Germinal center (tissue), 1 donor: Measurements from ENCODE around the gene NEDD4L.

ENCODE experiments used
- DNase-seq: peaks from one replicate; pipeline ENCODE4 v3.0.0; 2012; ENCODE audit warnings: mixed read lengths, low spot score

NEDD4L gene

DNA sequence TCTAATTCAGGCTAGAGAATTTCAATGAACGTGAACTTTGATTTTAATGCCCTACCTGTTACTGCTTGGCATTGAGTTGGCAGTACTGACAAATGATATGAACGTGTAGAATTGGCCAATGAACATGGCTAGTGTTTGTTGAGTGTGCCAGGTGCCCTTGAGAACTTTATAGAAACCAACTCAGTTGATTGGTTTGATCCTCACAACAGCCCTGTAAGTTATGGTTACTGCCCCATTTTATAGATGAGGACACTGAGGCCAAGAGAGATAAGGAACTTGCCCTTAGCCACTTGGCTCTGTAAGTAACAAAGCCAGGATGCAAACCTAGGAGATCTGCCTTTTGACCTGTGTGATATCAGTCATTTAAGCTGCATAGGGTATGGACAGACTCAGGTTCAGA lies 275.7 kb downstream of the NEDD4L start:
- no peak for DNase-seq

DNA sequence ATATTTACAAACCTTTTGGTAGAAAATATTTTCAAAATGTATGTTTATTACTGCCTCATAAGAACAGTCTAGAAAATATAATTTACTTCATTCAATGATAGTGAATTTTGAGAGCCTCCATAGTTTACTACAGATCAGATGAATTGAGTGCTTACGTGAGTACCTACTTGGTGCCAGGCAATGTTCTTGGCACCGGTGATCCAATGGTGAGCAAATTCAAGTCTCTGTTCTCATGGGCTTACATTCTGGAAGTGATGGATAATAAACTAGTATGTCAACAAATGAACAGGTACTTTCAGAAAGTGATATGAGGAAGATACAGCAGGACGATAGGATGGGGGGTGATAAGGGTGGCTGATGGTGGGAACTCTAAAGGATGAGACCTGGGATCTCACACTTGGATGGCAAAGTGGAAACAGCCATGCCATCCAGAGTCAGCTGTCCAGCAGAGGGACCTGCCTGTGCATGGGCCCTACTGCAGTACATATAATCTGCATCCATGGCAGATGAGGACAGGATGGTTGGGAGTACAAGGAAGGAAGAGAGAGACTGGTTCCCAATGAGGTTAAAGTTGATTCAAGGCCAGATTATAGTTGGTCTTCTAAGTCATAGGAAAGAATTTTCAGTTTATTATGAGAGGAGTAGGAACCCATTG lies 277.0 kb downstream of the NEDD4L start:
- no peak for DNase-seq

DNA sequence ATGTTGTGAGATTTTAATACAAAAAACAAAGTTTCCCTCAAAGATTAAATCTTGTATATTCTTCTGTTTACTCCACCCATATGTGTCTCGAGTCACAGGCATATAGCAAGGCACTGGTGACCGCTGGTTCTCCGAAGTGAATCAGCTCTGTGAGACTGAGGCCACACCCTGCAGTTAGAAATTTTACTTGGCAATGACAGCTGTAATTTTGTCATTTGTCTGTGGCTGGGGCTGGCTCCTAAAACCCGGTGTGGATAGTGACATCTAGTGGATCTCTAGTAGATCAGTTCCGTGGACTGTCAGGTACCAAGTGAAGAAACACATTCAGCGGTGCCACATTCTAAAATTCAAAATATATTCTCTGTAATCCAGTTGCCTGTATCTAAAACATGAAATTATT lies 278.0 kb downstream of the NEDD4L start:
- peak; percentile 48 for DNase-seq

DNA sequence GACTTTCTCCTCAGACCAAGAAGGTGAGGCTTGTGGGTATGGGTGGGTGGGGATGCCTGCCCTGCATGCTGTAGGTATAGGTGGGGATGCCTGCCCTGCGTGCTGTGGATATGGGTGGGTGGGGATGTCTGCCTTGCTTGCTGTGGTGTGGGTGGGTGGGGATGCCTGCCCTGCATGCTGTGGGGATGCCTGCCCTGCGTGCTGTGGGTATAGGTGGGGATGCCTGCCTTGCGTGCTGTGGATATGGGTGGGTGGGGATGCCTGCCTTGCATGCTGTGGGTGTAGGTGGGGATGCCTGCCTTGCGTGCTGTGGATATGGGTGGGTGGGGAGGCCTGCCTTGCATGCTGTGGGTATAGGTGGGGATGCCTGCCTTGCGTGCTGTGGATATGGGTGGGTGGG lies 278.4 kb downstream of the NEDD4L start:
- DNase-seq = no peak

DNA sequence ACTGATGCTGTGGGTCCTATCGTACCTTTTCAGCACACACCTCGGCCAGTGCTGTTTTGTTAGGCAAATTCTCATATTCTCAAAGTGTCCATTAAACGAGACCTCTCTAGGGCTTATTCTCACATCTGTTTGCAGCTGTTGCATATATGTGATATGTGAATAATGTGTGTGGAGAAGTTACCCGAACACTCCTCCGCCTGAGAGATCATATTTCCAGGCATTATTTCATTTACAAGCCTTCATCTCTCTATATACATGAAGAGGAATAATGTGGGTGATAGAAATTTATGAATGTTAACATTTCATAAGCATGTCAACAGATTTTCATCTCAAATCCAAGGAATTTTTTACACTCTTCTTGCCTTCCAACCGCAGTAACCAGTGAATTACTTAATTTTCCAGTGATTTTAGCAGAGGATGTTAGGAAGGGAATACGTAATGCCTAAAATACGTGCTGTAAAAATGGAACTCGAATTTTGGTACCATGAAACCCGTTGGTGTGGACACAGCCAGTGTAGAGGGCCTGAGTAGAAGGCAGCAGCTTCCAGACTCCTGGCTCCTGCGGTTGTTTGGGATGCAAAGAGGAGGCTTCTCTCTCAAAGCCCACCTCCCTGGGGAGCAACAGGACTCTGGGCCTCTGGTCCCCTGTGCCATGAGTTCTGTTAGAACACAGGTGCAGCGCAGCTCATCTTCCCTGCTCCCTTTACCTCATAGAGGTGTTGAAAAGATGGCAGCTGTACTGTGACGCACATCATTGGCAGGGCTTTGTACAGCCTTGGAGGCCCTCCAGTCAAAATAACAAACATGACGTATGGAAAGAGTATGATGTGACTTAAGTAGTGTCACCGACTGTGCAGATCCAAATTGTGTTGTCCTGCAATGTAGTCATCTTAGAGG lies 280.1 kb downstream of the NEDD4L start:
- DNase-seq = no peak

DNA sequence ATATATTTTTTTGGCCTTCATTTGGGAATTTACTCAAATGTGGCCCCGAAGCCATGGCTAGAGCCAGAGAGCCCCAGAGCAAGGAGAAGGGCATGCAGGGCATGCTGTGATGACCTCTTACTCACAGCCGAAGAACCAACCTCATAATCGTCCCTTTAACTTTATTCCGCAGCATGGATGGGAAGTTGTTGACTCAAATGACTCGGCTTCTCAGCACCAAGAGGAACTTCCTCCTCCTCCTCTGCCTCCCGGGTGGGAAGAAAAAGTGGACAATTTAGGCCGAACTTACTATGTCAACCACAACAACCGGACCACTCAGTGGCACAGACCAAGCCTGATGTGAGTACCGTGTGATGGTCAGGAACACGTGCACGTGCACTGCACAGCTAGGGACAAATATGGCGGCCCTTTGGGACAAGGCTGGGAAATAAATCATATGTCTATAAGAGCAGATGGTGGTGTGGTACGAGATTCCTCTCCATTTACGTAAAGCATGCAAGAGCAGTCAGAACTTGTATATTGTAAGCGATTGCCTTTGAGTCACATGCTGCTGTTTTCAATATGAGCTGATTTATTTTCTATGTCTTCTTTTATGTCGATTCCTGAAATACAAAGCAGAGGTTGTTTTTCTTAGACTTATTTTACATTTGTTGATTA lies 280.9 kb downstream of the NEDD4L start:
- DNase-seq = no peak

DNA sequence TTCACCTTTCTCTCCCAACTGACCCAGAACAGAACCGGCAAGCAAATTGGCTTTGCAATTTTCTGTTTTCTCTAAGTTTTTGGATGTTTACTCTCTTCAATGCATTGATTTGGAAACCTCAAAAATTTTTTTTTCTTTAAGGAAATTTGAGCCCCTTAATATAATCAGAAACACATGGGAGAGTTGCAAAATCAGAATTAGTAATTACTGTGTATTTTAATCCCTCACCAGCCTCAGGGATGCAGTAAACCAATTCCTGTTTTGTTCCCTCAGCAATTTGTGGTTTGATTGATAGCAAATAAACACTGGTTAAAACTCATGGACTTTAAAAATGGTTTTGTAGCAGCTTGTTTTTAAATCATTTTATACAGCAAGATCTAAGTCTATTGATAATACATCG lies 281.5 kb downstream of the NEDD4L start:
- DNase-seq = no peak

DNA sequence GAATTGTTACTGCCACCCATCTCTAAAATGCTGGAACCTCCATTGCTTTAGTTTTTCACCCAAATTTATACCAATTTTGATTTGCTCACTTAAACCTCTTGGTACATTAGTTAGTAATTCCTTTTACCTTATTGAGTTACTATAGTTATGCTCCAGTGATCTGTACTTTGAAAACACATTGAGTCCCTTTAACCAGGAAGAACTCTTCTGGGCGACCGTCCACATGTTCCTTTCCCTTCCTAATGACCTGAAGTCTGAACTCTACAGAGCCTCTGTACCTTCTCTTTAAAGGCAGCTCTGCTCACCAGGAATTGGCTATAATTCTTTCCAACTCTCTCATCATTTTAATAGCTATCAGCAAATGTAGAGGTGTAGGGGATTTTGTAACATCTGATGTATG lies 290.0 kb downstream of the NEDD4L start:
- DNase-seq = no peak

DNA sequence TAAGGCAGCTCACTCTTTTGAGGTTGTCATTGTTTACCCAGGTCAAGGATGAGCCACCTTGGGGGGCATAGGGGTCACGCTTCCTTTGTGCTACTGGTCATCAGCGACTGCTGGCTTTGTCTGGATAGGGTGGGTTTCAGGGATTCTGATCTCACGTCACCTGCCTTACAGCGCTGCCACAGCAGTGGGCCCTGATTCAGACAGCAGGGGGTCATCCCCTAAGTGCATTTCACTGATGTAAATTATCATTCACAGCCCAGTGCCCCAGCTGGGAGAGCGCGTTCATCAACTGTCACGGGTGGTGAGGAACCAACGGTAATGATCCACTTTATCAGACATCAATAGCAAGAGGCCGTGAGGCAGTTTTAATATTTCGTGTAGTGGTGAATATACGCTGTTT lies 291.2 kb downstream of the NEDD4L start:
- no peak for DNase-seq

DNA sequence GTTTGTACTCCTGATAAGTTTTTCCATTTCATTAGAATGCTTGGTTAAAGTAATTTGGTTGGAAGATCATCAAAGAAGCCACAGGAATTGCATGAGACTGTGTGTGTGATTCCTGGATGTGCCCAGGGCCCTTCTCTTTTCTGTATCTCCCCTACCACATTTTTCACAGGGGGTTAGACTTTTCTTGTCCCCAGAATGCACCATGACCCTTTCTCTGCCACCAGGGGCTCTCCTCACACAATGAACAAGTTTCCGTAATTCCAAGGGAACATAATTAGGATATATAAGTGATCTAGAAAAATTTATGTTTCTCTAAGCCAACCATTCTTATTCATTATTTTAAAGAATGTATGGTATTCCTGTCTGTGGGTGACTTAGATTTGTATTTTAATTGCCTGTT lies 291.8 kb downstream of the NEDD4L start:
- DNase-seq = no peak

DNA sequence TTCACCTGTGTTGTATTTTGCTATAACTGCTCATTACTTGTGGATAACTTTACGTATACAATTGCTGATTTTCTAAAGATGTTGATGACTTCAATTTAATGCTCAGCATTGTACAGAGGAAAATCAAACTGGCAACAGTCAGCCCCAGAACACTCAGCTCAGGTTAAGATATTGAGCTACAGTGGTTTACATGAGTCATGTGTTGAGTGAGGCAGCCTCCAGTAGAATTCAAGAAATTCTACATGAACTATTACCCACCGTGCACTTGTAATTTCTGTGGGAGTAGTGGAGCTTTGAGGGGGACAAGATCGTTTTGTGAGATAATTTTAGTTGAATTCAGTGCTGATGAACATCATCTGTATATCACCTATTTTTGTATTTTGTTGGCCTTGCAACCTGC lies 292.6 kb downstream of the NEDD4L start:
- no peak for DNase-seq

DNA sequence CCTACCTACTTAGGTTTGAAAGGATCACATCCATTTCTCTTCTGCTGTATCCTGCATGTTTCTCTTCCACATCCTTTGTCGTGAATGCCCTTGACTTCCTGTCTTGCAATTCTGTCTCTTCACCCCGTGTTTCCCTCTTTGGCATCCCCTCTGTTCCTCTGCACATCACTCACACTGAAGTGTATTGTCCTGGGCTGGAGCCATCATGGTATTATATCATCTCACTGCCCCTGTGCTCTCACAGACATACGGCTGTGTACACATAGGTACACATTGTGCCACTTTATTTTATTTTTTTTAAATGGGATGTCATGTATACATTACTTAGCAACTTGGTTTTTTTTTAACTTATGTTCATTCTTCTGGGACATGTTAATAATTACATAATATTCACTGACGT lies 293.3 kb downstream of the NEDD4L start:
- no peak for DNase-seq

DNA sequence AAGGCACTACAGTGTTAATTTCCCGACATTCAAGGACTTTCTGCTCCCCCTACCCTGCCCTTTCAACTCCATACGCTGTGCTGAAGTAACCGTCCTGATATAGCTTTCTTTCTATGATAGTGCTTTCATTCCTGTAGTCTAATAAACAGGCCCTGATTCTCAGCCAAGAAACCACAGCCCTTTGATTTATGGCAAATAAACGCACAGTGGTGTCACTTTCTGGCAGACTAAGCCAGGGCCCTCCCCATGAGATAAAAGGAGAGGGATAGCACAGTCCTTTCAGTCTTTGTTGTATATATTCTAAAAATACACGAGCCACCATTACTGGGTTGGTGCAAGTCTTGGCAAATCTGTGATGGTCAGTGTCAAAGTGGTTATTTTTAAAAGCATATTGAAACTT lies 293.7 kb downstream of the NEDD4L start:
- no peak for DNase-seq

DNA sequence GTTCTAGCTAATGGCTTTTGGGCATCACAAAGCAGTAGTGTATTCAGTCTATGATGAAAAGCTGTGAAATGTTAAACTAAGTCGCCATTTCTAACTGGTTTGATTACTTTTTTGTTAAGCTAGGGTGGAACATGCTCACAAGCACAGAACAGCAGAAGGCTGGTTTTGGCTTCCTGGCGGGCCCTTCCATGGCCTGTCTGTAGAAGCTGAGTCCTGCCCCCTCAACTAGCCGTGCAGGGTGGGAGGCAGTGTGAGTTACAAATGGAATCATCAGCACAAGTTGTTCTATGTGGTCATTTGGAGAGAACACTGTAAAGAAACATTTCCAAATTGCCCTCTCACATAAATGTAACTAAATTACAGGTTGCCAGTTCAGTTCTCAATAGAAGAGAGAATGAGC lies 294.1 kb downstream of the NEDD4L start:
- no peak for DNase-seq

DNA sequence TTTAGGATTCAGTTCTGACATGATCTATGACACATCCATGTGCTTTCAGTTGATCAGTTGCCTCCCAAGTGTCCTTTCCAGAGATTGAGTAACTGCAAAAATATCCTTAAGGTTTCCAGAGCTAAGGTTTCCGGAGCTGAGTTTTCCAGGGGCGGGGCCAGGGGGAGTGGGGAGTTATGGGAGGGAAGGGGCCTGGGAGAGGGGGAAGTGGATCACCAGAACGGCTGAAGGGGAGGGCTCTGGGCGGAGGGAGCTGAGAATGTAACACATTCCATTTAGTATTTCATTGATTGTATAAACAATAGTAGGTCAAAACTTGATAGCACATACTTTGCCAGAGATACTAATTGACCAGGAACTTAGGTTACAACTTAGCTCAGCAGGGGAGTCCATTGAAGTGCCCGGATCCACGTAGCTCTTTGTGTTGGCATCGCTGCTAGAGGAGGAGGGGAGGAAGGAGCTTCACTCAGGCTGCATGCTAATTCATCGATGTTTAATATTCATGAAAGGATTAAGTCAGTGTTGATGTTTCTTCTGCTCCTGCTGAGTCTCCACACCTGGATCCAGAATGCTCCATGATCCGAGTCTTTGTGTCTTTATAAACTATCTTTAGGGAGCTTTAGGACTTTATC lies 295.1 kb downstream of the NEDD4L start:
- DNase-seq = no peak

DNA sequence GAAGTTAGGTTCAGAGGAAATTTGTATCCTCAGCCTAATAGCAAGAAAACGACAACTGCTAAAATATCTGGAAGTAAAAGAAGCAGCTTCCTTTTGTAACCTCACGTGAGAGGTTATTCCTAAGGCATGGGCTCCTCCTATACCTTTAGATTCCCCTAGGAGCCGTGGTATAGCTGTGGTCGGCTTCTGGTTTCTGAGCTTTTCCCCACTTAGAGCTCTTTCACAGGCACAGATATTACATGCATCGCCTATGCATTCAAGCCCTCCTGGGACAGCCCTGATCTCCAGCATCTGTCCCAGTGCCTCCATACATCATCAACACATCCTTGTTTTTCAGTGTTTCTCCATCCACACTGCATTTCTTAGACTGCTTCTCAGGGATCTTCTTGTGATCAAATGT lies 295.9 kb downstream of the NEDD4L start:
- no peak for DNase-seq

DNA sequence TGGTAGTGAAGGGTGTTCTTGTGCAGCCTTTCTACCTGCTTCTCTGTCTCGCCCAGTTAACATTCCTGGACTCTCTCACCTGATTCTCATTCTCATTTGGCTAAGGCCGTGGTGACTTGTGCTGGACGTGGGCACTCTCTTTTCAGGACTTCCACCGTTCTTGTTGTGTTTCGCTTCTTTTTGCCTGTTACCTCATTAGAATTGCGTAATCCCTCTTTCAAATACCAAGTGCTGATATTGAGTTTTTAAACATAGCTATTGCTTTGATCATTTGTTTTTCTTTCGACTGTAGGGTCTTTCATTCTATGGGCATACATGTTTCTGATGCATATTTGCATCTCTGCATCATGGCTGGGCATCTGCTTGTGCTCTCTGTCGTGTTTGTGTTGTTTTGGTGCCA lies 297.9 kb downstream of the NEDD4L start:
- DNase-seq = no peak

DNA sequence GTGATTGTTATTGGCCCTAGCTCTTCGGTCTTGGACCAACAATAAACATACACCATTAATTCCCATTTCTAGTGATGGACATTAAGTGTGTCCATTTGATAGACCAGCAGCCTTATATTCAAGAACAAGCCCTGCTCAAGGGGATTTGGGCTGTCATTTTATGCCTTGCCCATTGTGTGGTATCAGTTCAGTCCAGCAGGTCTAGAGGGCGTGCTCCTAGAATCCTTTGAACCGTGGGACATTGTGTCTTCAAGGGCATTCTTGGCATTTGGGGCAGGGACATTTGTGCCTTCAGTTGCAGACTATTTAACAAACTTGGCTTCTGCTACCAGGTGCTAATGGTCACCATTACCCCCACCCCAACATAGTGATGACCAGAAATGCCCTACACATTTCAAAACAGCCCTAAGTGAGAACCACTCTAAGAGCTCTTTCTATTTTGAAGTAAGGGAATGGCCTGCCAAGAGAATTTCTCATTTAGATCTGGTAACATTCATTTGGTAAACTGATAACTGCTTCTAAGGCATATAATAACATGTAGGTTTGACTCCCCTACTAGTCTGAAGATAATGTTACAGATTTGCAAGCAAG lies 300.1 kb downstream of the NEDD4L start:
- no peak for DNase-seq

DNA sequence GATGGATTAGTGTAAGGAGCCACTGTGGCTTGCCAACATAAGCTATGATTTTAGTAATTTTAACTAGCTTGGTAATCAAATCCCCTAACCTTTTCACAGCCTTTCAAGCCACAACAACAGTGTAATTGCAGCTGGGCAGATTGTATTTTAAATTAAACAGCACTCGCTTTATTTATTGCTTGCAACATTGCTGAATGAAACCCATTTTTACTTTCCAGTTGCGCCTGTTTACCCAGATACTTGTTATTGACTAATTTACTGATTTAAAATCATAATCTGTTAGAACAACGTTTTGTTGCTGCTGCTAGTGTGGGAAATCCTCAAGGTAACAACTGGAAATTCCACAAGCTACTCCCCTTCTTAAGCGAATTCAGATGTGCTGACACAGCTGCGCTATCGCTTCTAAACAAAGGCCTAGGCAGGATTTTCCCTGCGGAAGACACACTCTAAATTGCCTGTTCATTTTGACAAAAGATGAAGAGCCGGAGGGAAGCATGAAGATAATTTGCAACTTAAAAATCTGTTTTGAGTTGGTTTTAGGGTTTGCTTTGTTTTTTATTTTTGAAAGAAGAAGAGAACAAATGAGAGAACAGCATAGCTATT lies 300.9 kb downstream of the NEDD4L start:
- no peak for DNase-seq

DNA sequence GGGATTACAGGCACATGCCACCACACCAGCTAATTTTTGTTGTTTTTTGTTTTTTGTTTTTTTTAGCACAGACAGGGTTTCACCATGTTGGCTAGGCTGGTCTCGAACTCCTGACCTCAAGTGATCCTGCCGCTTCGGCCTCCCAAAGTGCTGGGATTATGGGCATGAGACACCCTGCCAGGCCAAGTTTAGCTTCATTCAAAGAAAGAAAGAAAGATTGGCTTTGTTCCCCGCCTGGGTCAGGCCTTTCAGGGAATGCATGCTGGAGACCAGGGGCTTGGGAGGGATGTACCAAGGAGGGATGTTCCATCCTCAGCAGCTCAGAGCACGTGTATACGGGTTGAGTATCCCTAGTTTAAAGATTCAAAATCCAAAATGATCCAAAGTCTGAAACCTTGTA lies 301.8 kb downstream of the NEDD4L start:
- DNase-seq = no peak

DNA sequence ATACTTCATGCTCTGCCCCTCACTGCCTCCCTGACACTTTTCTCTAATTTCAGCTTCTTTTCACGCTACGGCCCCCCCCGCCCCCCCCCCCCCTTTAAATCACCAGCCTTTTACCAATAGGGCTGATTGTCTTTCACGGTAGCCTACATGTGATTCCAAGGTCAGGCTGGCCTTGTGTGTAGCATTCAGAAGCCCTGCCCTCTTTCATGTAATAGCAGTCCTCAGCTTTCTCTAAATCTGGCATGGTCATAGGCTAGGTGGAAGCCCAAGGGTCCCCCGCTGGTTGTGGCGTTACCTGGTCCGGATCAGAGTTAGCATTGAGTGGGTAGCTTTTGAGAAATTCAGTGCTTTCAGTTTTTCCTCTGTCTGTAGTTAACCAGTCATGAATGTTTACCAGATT lies 303.1 kb downstream of the NEDD4L start:
- DNase-seq = no peak

DNA sequence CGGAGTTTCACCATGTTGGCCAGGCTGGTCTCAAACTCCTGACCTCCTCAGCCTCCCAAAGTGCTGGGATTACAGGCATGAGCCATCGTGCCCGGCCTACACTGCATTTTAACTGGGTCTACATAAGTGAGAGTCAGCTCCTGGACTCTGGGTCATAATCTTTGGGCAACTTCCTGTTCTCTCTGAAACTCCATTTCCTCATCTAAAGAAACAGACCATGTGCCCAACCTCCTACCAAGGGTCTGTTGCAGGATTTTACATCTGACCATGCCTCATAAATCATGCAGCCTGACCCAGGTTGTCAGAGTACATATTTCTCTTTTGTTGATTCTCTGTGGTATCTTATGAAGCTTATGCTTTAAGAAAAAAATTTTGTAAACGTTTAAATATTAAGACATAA lies 304.5 kb downstream of the NEDD4L start:
- no peak for DNase-seq
